ENCODE data around the gene SHISA3. TPM values are rescaled to one million over a fixed set of nuclear protein-coding genes. Genes with fewer than 3 reads are reported as not detected.

Gene SHISA3
- total RNA-seq, 1 donor from 2014 or later: 0.46 TPM

DNA sequence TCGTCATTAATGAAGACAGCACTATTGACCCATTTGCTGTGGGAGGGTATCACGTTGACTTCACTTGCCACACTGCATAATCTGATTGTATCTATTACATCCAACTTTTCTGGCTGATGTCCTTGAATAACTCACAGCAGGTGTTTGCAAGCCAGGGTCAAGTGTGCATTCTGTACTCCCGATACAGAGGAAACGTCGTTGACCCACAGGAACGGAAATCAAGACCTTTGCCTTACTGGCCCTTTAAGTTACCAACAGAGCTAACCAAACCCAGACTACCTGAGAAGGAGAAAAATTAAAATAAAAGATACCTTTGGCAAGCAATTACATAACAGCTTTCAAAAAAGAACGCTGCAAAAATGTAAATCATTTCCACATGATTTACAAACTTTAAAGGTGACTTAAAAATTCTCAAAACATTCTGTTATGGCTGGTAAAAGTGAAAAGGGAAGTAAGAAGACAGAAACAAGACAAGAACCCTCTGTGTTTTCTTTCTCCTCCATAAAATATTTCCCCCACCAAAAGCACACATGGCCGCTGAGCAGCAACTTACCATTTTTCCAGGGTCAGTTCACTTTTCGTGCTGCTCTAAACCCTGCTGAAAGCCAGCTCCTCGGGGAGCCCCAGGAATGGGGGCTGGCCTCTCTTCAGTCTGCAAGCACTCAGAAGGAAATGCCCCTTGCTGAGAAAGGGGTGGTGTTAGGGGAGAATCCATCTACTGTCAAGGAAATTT lies 6.5 kb upstream of the SHISA3 start:
- intact Hi-C loops (cut with DNase I): no loop called here
- no peak for DNase-seq (ENCODE audit: low spot score)

DNA sequence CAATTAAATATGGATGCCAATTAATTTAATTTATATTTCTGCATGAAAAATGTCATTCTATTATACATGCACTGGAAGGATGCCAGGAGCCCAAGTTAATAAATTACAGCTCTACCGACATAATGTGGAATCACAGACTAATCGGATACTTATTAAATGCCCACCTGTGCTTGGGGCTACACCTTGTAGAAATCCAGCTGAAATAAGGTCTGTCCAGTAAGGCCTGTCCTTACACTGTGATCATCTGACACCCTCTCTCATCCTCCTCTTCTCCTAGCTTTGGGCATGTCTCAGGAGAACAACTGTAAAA lies 6.0 kb upstream of the SHISA3 start:
- DNase-seq (ENCODE audit: low spot score): no peak
- intact Hi-C loops (cut with DNase I): no loop called here

DNA sequence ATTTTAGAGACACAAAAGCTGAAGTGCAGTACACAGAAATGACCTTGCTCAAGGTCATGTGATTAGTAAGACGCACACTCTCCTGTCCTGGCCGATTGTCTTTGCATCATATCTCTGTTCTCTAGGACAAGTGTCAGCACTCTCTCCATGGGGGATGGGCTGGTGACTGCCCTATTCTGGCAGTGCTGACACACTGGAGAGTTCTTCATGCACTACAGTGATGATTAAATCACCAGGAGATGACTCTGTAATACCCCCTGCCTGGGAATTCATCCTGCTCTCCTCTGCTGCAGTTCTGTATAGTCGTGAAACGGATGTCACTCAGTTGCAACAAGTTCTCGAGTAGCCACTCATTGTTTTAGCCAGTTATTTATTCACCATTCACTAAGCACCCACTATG lies 5.3 kb upstream of the SHISA3 start:
- intact Hi-C loops (cut with DNase I): no loop called here
- DNase-seq (ENCODE audit: low spot score): no peak

DNA sequence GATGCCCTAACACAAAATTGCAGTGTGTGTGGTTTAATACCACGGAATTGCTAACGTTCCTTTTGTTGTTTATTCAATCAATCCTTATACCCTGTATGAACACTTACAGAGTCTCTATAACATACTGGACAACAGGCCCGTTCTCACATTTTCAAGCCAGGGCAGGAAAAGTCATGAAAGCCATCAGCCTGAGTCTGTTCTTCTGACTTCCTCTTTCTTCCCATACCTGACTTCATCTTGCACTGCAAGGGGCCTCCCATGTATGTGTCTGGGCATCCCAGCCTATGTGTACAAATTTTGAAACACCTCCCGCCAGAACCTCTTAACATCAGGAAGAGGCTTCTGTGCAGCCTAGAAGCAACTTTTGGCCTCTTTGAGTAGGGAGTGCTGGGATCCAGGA lies 4.9 kb upstream of the SHISA3 start:
- intact Hi-C loops (cut with DNase I): no loop called here
- no peak for DNase-seq (ENCODE audit: low spot score)

DNA sequence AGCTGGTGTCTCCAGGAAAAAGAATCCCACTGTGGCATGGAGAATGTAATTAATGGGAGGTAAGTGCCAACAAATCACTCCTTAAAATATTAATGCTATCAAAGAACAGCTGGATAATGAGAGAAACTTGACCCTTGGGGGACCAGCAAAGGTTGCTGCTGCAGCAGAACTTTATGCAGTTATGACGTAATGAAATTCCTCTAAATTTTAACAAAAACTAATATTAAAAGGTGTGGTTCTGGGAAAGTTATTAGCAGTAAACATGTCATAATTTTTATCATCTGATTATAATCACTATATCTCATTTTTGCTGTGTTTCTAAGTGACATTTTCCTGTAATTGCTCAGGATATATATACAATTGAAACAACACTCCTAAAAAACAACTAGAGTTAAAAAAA lies 1.7 kb upstream of the SHISA3 start:
- intact Hi-C loops (cut with DNase I): no loop called here
- no peak for DNase-seq (ENCODE audit: low spot score)

DNA sequence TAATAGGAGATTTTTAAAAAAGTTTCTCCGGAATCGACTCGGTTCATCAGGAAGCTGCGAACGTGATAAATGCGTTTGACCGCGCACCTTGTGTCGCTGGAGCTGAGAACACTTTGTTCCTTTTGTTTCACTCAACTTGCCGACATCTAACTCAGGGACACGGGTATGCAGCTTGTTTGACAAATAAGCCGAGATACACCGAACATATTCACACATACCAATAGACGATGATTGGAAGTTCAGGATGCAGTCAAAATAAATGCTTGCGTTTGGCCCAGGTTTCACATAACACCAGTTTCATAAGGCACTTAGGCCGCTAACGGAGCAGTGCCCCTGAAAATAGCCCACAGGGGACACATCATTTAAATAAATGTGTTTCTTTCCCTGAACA lies 932 bp upstream of the SHISA3 start:
- DNase-seq (ENCODE audit: low spot score): no peak
- intact Hi-C loops (cut with DNase I): no loop called here

DNA sequence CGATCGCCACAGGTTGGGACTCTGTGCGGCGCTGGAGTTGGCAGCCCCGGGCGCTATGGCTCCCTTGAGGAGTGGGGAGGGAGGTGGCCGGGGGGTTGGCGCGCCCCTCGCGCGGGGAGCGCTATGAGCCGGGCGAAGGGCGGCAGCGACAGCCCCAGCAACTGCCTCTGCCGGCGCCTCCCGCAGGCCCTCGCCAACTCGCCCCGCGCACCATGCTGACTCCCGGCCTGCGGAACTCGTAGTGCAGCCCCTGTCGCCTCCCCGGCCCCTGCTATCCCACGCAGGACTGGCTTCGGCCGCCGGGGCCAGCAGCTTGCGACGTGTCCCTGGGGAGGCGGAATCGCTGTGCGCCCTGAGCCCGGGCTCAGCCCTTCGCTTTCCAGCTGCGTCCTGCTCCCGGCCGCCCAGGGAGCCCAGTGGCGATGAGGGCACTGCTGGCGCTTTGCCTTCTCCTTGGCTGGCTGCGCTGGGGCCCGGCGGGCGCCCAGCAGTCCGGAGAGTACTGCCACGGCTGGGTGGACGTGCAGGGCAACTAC lies 415 bp downstream of the SHISA3 start:
- no peak for DNase-seq (ENCODE audit: low spot score)
- intact Hi-C loops (cut with DNase I): no loop called here

DNA sequence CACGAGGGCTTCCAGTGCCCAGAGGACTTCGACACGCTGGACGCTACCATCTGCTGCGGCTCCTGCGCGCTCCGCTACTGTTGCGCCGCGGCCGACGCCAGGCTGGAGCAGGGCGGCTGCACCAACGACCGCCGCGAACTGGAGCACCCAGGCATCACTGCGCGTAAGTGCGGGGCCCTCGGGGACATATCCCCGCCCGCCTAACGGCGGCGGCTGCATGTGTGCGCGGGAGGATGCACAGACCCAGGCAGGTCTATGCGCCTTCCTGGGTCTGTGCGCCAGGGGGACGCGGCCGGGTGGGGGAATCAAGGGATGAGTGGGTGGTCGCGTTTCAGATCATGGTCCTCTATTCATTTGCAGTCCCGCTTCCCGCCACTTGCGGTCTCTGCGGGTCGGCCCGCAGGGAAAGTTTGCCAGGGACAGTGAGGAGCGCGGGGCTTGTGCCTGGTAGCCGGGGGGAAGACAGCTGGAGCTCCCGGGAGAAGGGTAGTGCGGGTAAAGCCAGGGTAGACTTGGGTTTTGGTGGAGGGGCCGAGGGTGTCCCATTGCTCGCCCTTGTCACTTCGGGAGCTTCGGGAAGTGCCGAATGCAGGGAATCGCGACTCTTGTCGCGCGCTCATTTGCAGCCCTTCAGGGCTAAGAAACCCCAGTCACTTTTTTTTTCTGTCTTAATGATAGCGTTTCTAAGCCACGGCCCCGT lies 1.0 kb downstream of the SHISA3 start:
- no peak for DNase-seq (ENCODE audit: low spot score)
- intact Hi-C loops (cut with DNase I): no loop called here

DNA sequence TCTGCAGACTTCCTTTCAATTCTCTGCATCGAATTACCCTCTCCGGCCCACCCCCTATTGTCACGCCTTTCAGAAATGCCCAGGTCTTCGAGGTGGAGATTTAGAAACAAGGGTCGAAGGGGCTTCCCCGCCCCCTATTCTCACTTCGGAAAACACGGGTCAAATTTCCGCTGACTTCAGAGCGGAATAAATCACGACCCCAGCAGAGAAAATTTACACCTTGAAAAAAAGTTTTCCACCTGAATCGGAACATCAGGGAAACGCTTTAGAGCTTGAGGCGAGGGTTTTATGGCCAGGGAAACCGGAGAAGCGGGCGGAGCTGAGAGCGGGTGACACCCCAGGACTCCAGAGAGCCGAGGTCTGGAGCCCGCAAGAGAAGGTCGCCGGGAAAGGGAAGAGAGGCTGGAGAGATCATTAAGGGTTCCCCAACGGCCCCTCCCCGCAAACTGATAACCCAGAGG lies 1.6 kb downstream of the SHISA3 start:
- intact Hi-C loops (cut with DNase I): no loop called here

DNA sequence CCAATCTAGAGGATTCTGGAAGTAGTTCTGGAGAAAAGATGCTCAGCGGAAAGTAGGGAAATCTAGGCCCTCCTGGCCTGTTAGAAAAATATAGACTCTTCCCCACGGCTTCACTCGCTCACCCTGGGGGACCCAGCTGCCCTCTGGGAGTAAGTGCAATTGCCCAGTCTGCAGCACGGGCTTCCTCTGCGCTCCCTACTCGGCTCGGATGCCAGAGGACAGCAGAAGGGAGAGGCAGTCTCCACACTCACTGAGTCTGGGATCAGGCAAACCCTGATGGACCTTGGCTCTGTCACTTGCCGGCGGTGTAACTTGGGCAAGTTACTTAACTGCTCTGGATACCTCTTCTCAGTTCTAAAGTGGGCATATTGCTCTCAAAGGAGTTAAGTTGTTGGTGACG lies 2.1 kb downstream of the SHISA3 start:
- no peak for DNase-seq (ENCODE audit: low spot score)
- intact Hi-C loops (cut with DNase I): no loop called here

More for the DNA sequence above, 1.6 kb downstream of the SHISA3 start:
- no peak for DNase-seq (ENCODE audit: low spot score)

DNA sequence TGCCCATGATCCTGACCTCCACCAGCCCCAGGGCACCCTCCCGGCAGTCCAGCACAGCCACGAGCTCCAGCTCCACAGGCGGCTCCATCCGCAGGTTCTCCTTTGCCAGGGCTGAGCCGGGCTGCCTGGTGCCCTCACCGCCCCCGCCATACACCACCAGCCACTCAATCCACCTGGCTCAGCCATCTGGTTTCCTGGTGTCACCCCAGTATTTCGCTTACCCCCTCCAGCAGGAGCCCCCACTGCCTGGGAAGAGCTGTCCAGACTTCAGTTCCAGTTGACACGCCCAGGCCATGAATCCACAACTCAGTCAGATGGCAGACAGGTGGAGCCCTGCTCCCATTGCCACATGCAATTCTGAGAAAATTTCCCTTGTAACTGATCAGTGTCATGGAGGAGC lies 3.9 kb downstream of the SHISA3 start:
- no peak for DNase-seq (ENCODE audit: low spot score)
- intact Hi-C loops (cut with DNase I): no loop called here

DNA sequence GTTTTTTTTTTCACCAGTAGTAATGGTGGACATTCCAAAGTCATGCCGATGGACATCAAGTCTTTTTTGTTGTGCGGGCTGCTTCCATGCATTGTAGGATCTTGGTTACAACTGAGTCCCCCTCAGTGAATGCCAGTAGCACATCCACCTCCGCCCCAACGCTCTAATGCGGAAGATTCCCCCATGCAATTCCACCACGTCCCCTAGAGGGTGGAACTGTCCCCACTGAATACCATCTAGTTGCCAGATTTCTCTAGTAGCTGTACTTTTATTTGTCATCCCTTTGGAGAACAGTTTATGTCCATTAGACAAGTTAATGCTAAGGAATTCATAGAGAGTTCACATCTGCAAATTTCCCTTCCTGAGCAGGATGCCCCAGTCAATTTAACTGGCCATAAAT lies 6.7 kb downstream of the SHISA3 start:
- no peak for DNase-seq (ENCODE audit: low spot score)
- intact Hi-C loops (cut with DNase I): no loop called here

DNA sequence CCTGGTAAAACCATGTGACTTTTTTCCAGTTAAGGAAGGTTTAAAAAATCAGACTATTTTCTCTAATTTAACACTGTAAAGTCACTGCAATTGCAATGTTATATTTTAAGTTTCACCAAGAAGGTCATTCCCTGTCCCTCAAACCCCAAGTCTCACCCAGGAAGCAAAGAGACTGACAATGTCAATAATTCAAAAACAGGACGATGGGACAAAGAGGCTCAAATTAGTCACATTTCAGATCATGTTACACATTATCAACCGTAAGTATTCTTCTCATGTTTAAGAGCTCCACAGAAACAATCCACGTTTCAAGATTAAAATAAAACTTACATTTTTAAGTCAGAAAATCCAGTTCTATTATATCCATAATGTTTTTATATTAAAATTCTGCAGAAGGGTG lies 13.2 kb downstream of the SHISA3 start:
- no peak for DNase-seq (ENCODE audit: low spot score)
- intact Hi-C loops (cut with DNase I): no loop called here

DNA sequence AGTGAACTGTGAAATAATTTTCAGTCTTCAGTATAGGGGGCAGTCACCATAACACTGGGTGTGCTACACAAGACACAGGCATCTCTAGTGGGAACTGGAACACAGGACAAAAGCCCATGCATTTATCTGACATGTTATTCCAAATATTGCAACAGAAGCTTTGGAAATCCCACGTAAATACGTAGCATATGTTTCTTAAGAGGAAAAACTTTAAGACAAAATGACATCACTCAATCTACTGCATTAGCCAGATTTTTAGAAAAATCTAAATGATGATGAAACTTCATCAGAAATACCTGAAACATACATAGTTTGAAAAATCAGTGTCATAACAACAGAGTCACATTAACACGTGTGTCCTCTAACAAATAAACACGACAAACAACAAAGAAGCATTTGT lies 14.5 kb downstream of the SHISA3 start:
- intact Hi-C loops (cut with DNase I): no loop called here
- no peak for DNase-seq (ENCODE audit: low spot score)

DNA sequence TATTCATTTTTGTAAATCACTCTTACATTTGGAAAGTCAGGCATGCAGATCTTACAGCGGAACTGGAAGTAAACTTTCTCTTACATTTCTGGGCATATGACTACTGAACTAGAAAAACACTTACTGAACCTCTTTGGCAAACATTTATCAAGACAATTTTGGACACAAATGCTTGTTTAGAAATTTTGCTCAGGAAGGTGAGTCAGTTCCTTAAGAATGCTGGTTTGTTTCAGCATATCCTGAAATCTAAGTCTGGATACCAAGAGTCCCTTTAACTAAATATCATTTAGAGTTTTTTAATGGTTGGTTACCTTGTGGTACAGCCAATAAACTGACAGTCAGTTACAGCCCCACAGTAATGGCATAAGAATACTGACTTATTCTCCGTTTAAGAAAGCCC lies 15.0 kb downstream of the SHISA3 start:
- intact Hi-C loops (cut with DNase I): no loop called here
- no peak for DNase-seq (ENCODE audit: low spot score)

DNA sequence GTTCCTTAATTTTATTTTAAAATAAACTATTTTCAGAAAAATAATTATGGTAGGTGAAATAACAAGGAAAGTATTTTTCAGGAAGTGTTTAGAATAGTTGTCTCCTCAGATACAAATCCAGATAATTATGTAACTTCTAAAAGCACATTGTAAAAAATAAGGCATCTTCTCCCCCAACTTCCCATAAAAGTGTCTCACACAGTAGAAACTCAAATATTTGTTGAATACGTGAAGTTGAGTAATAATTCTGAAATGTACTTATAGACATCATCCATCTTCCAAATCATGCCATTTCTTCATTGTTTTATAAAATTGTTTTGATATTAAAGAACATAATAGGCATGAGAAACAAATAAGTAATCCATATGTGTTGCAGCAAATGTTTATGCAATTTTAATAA lies 18.0 kb downstream of the SHISA3 start:
- intact Hi-C loops (cut with DNase I): no loop called here
- no peak for DNase-seq (ENCODE audit: low spot score)

DNA sequence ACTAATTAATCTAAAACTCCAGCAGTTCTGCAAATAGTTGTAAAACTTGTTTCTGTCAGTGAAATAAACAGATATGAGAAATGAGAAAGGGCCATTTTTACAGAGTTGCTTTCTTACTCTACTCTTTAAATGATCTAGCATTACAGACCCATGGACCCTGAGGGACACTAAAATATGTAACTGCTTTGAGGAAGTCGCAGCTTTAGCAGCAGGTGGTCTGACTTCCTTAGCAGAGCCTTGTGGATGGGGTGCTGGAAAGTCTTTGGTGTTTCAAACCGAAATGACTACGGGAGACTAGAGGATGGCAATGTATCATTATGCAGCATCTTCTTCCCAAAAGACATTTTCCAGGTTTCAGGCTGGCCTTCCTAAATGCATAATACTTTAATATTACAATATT lies 18.7 kb downstream of the SHISA3 start:
- no peak for DNase-seq (ENCODE audit: low spot score)
- intact Hi-C loops (cut with DNase I): no loop called here

DNA sequence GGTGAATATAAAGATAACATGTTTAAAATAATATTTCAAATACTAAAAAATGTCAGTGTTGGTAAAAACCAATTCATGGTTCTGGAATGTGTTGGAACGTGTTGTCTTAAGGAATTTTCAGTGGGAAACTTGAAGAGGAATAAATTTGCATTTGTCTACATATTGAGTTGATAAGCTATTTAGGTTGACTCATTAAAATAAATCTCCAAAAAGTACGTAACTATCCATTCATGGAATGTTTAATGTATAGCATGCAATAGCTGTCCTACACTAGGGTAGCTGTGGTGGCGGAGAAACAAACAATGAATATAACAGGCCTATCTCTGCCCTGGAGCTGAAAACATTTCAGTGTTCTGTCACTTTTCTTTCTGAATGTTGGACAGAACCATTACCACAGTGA lies 20.3 kb downstream of the SHISA3 start:
- intact Hi-C loops (cut with DNase I): no loop called here
- no peak for DNase-seq (ENCODE audit: low spot score)

DNA sequence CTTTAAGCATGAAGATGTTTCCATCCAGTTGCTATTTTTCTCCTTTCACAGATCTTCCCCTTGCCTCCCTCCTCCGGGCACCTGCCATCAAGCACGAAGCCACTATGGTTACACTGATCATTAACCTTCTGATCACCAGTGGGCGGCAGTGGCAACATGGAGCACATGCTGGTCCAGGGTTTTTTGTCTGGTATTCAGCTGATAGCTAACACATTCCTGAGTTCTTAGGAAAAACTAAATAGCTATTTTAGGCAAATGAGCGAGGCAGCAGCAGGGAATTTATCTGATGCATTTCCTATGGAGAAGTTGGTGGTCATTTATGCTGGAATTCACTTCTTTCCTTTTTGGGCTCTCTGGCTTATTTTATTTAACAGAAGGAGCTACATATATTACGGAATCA lies 22.9 kb downstream of the SHISA3 start:
- no peak for DNase-seq (ENCODE audit: low spot score)
- intact Hi-C loops (cut with DNase I): no loop called here

DNA sequence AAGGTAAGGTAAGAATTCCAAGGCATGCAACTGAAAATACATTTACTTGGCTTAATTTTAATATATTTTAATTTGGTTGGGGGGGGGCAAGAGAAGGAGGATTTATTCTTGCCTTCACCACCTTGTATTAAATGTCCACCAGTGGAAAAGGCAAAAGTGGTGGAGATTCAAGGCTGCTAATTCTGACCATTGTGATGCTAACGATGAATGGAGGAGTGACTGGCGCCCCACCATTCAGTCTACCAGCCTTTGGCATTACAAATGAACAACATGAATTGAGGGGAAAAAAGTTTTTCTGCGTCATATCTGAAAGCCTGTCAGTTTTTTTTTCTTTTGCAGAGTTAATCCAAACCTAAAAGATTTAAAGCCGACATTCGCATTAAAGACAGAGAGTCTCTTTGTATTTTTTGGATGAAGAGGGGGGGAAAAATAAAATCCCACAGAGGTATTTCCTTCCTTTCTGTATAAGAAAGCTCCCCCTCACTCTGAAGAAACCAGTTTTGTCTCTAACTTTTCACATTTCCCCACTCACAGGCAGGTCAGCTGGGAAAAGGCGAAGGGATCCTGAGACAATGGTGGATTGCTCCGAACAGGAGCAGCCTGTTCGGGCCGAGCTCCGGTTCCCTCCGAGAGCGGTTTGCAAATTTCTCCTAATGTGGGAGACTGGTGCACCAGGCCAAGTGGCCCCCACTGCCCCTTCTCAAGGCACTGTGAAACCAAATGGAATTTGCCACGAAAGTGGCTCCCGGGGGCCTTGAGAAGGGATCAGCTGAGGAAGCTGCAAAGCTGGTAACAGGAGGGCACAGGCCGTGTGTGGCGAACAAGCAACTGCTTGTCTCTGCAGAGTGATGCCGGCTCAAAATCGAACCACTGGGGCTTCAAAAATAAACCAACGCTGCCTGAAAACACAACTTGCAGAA lies 28.1 kb downstream of the SHISA3 start:
- DNase-seq (ENCODE audit: low spot score): no peak
- intact Hi-C loops (cut with DNase I): no loop called here
